HCT116 (cell line): ENCODE data around the gene CCND1.

Experiments used
- EZH2 ChIP-seq: fragments of 200-600 bp; sonication (generic); IDR thresholded peaks from 2 replicates; pipeline ENCODE4 v1.6.1; 2017; ENCODE audit warnings: antibody characterized with exemption, mixed run types
- POLR2AphosphoS5 ChIP-seq: IDR thresholded peaks from 2 replicates; pipeline ENCODE4 v1.6.1; 2011; ENCODE audit warnings: mild to moderate bottlenecking, low read depth, low read length, moderate library complexity

DNA sequence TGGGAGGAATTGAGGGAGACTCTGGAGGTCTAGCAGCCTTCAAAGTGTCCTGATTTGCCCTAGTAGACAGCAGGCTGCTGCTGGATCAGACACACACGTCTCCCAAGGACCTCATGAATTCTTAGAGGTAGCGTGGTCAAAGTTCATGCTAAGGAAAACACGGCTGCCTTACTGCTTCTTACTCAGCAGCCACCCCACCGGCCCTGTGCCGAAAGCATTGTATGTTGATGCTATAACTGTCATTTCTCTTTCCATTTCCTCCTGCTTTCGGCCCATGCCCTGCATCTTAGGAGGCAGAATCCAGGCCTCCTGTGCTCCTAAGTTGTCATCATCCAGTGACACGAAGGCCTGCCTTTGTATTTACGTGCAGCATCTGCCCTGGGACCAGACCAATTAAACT is 10.5 kb upstream of the CCND1 start:
- TF ChIP-seq POLR2AphosphoS5 (no peak), EZH2 (no peak)
